OCI-LY7 (cell line): ENCODE data around the gene HDAC4.

ENCODE experiments used
- EZH2phosphoT487 ChIP-seq: fragments of 200-600 bp; sonication (generic); IDR thresholded peaks from 2 replicates; pipeline ENCODE4 v1.6.1; 2018; ENCODE audit warnings: low read depth, borderline replicate concordance, mild to moderate bottlenecking, mixed run types, antibody characterized with exemption, low read length, moderate library complexity, mixed read lengths
- TF ChIP-seq, protein P1 (sequence below): fragments of 200-600 bp; sonication (generic); conservative IDR thresholded peaks from 2 replicates; pipeline ENCODE4 v1.5.1; 2014; ENCODE audit warnings: mild to moderate bottlenecking, antibody characterized with exemption, low read length, moderate library complexity, mixed read lengths

DNA sequence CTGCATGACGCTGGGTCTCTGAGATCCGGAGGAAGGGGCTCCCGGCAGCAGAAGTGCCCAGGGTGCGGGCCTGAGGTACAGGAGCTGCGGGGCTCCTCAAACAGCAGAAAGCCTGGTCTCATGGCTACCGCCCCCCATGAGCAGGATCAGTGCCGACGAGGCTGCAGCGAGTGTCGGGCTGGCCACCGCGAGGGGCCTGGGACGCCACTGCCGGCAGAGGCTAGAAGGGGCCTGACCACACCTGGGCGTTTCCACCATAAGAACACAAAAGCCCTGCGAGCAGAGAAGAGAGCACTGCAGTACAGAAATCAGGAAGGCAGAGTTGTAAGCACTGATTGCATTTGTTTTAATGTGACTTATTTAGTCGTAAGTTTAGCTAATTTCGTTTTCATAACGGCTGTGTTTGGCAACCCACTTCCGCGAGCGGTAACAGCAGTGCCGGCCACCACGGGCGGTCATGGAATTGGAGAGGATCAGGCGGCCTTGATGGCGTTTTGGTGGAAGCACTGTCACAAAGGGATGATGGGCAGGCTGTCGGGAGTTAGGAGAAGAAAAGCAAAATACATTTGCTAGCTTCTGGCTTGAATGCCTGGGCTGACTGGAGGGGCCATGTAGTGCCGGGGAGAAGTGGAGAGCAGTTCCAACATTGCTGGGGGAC lies 117.4 kb downstream of the HDAC4 start:
- TF ChIP-seq, protein P1, sequence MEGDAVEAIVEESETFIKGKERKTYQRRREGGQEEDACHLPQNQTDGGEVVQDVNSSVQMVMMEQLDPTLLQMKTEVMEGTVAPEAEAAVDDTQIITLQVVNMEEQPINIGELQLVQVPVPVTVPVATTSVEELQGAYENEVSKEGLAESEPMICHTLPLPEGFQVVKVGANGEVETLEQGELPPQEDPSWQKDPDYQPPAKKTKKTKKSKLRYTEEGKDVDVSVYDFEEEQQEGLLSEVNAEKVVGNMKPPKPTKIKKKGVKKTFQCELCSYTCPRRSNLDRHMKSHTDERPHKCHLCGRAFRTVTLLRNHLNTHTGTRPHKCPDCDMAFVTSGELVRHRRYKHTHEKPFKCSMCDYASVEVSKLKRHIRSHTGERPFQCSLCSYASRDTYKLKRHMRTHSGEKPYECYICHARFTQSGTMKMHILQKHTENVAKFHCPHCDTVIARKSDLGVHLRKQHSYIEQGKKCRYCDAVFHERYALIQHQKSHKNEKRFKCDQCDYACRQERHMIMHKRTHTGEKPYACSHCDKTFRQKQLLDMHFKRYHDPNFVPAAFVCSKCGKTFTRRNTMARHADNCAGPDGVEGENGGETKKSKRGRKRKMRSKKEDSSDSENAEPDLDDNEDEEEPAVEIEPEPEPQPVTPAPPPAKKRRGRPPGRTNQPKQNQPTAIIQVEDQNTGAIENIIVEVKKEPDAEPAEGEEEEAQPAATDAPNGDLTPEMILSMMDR, result no peak
- no peak for TF ChIP-seq EZH2phosphoT487
